Measurements from ENCODE around the gene VASN. TPM values are rescaled to one million over a fixed set of nuclear protein-coding genes. Genes with fewer than 3 reads are reported as not detected.

VASN gene
- total and polyA plus RNA-seq, 9 of the 15 experiments (the other 6 are each of a cell fraction or from before 2014, with no cell fraction given): 0.01 to 2.5 (median 0.41) TPM; not detected in 1

DNA sequence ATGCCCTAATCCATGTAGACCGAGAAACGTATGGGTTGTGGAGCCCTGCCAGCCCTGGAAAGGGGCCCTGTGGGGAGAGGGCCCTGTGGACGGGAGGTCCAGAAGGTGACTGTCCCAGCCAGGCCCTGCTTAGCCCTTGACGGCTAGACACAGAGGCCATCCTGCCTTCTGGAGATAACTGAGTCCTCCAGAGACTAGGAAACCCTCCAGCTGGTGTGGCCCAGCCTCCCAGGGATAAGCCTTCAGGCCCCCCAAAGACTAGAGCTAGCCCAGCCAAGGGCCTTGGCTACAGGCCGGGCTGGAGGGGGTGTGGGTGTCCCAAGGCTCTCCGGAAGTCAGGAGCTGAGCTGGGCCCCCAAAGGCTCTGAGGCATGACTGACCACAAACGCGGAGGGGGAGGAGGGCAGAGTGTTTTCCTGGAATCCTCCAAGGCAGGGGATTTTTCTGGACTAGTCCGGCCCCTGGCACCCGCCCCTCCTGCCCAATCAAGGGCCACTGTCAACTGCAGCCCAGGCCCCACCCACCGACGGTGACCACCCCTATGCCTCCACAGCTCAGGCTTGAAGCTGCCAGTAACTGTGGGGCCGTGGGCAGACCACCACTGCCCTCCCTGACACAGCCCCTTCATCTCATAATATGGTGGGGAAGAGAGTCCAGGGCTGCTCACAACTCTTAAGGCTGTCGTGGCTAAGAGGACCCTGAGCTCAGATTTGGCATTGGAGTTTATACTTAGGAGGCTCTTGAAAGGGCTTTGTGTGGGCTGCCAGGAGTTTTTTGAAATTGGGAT lies 885 bp upstream of the VASN start (continued):
- TF ChIP-seq ZNF431 (CRISPR knock-in tag; IDR thresholded peaks at IDR 0.05): no peak
- no peak for TF ChIP-seq COPS2 (conservative IDR thresholded peaks at IDR 0.05)
- TF ChIP-seq ZNF717 (CRISPR knock-in tag; IDR thresholded peaks at IDR 0.05): no peak
- no peak for TF ChIP-seq KDM1A (IDR thresholded peaks at IDR 0.05)
- peak; percentile 69; the same call in 1 of the 2 replicates for TF ChIP-seq SMAD4 (CRISPR knock-in tag; conservative IDR thresholded peaks at IDR 0.05)
- TF ChIP-seq ZNF3 (CRISPR knock-in tag; IDR thresholded peaks at IDR 0.05): no peak
- TF ChIP-seq MAFG (tag; conservative IDR thresholded peaks at IDR 0.05): no peak
- TF ChIP-seq, protein P1, sequence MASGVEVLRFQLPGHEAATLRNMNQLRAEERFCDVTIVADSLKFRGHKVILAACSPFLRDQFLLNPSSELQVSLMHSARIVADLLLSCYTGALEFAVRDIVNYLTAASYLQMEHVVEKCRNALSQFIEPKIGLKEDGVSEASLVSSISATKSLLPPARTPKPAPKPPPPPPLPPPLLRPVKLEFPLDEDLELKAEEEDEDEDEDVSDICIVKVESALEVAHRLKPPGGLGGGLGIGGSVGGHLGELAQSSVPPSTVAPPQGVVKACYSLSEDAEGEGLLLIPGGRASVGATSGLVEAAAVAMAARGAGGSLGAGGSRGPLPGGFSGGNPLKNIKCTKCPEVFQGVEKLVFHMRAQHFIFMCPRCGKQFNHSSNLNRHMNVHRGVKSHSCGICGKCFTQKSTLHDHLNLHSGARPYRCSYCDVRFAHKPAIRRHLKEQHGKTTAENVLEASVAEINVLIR (CRISPR knock-in tag; IDR thresholded peaks at IDR 0.05): no peak
- TF ChIP-seq ZNF24 (IDR thresholded peaks at IDR 0.05): no peak
- no peak for TF ChIP-seq FOXP1 (CRISPR knock-in tag; IDR thresholded peaks at IDR 0.05)
- TF ChIP-seq ZNF785 (CRISPR knock-in tag; IDR thresholded peaks at IDR 0.05): no peak
- TF ChIP-seq POLR2AphosphoS2 (IDR thresholded peaks at IDR 0.05; ENCODE audit: low read length): no peak
- TF ChIP-seq ILK (tag; IDR thresholded peaks at IDR 0.05; ENCODE audit: borderline replicate concordance, low read depth): no peak
- no peak for TF ChIP-seq MEIS2 (IDR thresholded peaks at IDR 0.05; ENCODE audit: partially characterized antibody)
- no peak for TF ChIP-seq ZNF79 (CRISPR knock-in tag; IDR thresholded peaks at IDR 0.05; ENCODE audit: low read depth)
- no peak for TF ChIP-seq CREM (IDR thresholded peaks at IDR 0.05; ENCODE audit: low read depth)
- no peak for TF ChIP-seq ZNF165 (CRISPR knock-in tag; IDR thresholded peaks at IDR 0.05; ENCODE audit: borderline replicate concordance)
- TF ChIP-seq SMAD1 (IDR thresholded peaks at IDR 0.05; ENCODE audit: low read depth, low read length, partially characterized antibody): no peak
- no peak for TF ChIP-seq NFE2 (IDR thresholded peaks at IDR 0.05; ENCODE audit: low read depth)
- TF ChIP-seq ZNF586 (CRISPR knock-in tag; conservative IDR thresholded peaks at IDR 0.05): no peak
- TF ChIP-seq ZNF830 (CRISPR knock-in tag; IDR thresholded peaks at IDR 0.05): no peak
- TF ChIP-seq ILF3 (IDR thresholded peaks at IDR 0.05; ENCODE audit: borderline replicate concordance): no peak
- no peak for TF ChIP-seq HDAC2 (IDR thresholded peaks at IDR 0.05)
- TF ChIP-seq ZBTB17 (CRISPR knock-in tag; IDR thresholded peaks at IDR 0.05): 0 out of 2 replicates have a peak, but pooled peaks have one; percentile 30
- TF ChIP-seq SP2 (IDR thresholded peaks at IDR 0.05; ENCODE audit: extremely low read depth, low read depth, low read length, poor library complexity, severe bottlenecking): no peak
- TF ChIP-seq, protein P2, sequence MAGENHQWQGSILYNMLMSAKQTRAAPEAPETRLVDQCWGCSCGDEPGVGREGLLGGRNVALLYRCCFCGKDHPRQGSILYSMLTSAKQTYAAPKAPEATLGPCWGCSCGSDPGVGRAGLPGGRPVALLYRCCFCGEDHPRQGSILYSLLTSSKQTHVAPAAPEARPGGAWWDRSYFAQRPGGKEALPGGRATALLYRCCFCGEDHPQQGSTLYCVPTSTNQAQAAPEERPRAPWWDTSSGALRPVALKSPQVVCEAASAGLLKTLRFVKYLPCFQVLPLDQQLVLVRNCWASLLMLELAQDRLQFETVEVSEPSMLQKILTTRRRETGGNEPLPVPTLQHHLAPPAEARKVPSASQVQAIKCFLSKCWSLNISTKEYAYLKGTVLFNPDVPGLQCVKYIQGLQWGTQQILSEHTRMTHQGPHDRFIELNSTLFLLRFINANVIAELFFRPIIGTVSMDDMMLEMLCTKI (IDR thresholded peaks at IDR 0.05; ENCODE audit: partially characterized antibody): no peak
- TF ChIP-seq, protein P3, sequence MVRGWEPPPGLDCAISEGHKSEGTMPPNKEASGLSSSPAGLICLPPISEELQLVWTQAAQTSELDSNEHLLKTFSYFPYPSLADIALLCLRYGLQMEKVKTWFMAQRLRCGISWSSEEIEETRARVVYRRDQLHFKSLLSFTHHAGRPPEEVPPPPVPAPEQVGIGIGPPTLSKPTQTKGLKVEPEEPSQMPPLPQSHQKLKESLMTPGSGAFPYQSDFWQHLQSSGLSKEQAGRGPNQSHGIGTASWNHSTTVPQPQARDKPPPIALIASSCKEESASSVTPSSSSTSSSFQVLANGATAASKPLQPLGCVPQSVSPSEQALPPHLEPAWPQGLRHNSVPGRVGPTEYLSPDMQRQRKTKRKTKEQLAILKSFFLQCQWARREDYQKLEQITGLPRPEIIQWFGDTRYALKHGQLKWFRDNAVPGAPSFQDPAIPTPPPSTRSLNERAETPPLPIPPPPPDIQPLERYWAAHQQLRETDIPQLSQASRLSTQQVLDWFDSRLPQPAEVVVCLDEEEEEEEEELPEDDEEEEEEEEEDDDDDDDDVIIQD (CRISPR knock-in tag; IDR thresholded peaks at IDR 0.05): no peak
- no peak for TF ChIP-seq NR2C1 (IDR thresholded peaks at IDR 0.05)
- no peak for TF ChIP-seq NR2C1 (tag; IDR thresholded peaks at IDR 0.05)

All from K562 (cell line).